Endodermal cell (in vitro differentiated cells): ENCODE data around the gene HACD3. TPM values are rescaled to one million over a fixed set of nuclear protein-coding genes. Genes with fewer than 3 reads are reported as not detected.

Experiments used
- DNase-seq: peaks from one replicate; pipeline ENCODE4 v3.0.0-alpha.2; 2017
- H3K27ac ChIP-seq: 2 replicates; pipeline ENCODE4 v1.5.1; 2013; ENCODE audit warnings: mild to moderate bottlenecking, low read depth, low read length, moderate library complexity
- H3K27me3 ChIP-seq: 2 replicates; pipeline ENCODE4 v1.6.1; 2013; ENCODE audit warnings: mild to moderate bottlenecking, low read length, moderate library complexity; ENCODE audit not compliant: insufficient read depth, control insufficient read depth, poor library complexity, severe bottlenecking
- H3K36me3 ChIP-seq: 2 replicates; pipeline ENCODE4 v1.7.0; 2013; ENCODE audit warnings: mild to moderate bottlenecking, low read length, moderate library complexity; ENCODE audit not compliant: control insufficient read depth, insufficient read depth
- H3K4me1 ChIP-seq: one replicate; pipeline ENCODE4 v1.7.0; 2013; ENCODE audit warnings: low read length; ENCODE audit not compliant: control insufficient read depth, insufficient read depth
- H3K4me3 ChIP-seq: 2 replicates; pipeline ENCODE4 v1.5.1; 2013; ENCODE audit warnings: mild to moderate bottlenecking, low read length, moderate library complexity
- H3K9ac ChIP-seq: 2 replicates; pipeline ENCODE4 v1.6.1; 2013; ENCODE audit warnings: mild to moderate bottlenecking, low read length, moderate library complexity; ENCODE audit not compliant: poor library complexity, severe bottlenecking; ENCODE audit errors: extremely low read depth
- H3K9me3 ChIP-seq: 2 replicates; pipeline ENCODE4 v1.6.1; 2013; ENCODE audit warnings: mild to moderate bottlenecking, low read length, moderate library complexity; ENCODE audit not compliant: control insufficient read depth
- H3K27ac Mint-ChIP-seq: 2 replicates; pipeline ENCODE4 v1.8.0; 2020; ENCODE audit warnings: mixed read lengths
- H3K27me3 Mint-ChIP-seq: 2 replicates; pipeline ENCODE4 v1.8.0; 2021; ENCODE audit warnings: mild to moderate bottlenecking, mixed read lengths; ENCODE audit not compliant: insufficient read depth
- H3K36me3 Mint-ChIP-seq: 2 replicates; pipeline ENCODE4 v1.8.0; 2020; ENCODE audit warnings: low read depth, mixed read lengths
- H3K4me1 Mint-ChIP-seq: 2 replicates; pipeline ENCODE4 v1.8.0; 2020; ENCODE audit warnings: mixed read lengths
- H3K4me3 Mint-ChIP-seq: 2 replicates; pipeline ENCODE4 v1.8.0; 2020; ENCODE audit warnings: mild to moderate bottlenecking, moderate library complexity, mixed read lengths
- H3K9me3 Mint-ChIP-seq: 2 replicates; pipeline ENCODE4 v1.8.0; 2020; ENCODE audit warnings: mild to moderate bottlenecking, mixed read lengths
- CTCF ChIP-seq: fragments of 200-600 bp; sonication (generic); conservative IDR thresholded peaks from 2 replicates; pipeline ENCODE4 v1.5.0; 2021; ENCODE audit warnings: antibody characterized with exemption, mild to moderate bottlenecking
- WGBS, 2 experiments: methylation state at CpG; one replicate each; pipeline versions ENCODE4 v1.1.5 to v1.1.7; 2013; ENCODE audit warnings: missing lambda C conversion rate in 2 of 2, mixed read lengths in 1 of 2; ENCODE audit not compliant: insufficient coverage in 1 of 2, insufficient read length in 1 of 2; 5-methylcytosine and 5-hydroxymethylcytosine counted together
- long read RNA-seq, 4 experiments: library from polyadenylated mRNA in 2 of 4; library from RNA in 1 of 4; library from capped mRNA in 1 of 4; stranded (forward) in 3 of 4; unstranded in 1 of 4; transcript quantifications; one replicate each; pipeline ENCODE4 v2.0.0, GENCODE V29; 2020 to 2021; ENCODE audit warnings: inconsistent platforms in 1 of 4
- polyA plus RNA-seq, 2 experiments: library from polyadenylated mRNA; stranded (reverse); fragments of 50-300 nt; gene quantifications; one replicate each; pipeline ENCODE4 v1.2.3, GENCODE V29; 2013
- total RNA-seq, 2 donors: library from RNA; stranded (reverse); fragmentation: NEBNext Ultra II Directional in 1 of 2; extraction: Animal tissue kit (Norgen Biotek cat#: 25700) in 1 of 2; gene quantifications; 2 replicates in 1 of 2; 3 replicates in 1 of 2; pipeline ENCODE4 v1.2.1, GENCODE V29; 2021

HACD3 gene
- total RNA-seq, result 100 to 1,000 TPM; 129 to 201 TPM
- polyA plus RNA-seq (2013, experiment 1 of 2), result 238 TPM
- 232 TPM for polyA plus RNA-seq (2013, experiment 2 of 2)
- long read RNA-seq, experiment 1, partial matches to known transcripts, result 67 of 140 reads
- long read RNA-seq, experiment 1, other reads (novel, unspliced or antisense), result 73 of 140 reads
- long read RNA-seq, experiment 2, transcript HACD3-202 (10 exons, 1,332 nt), result minor isoform, 6 of 1,021 reads
- long read RNA-seq, experiment 2, transcript HACD3-201 (11 exons, 3,228 nt), result major isoform, 907 of 1,021 reads
- long read RNA-seq, experiment 2, partial matches to known transcripts, result 60 of 1,021 reads
- long read RNA-seq, experiment 2, other reads (novel, unspliced or antisense), result 46 of 1,021 reads
- long read RNA-seq, experiment 3, transcript HACD3-201 (11 exons, 3,228 nt), result major isoform, 744 of 795 reads
- long read RNA-seq, experiment 3, transcript HACD3-202 (10 exons, 1,332 nt), result minor isoform, 5 of 795 reads
- long read RNA-seq, experiment 3, partial matches to known transcripts, result 8 of 795 reads
- long read RNA-seq, experiment 3, other reads (novel, unspliced or antisense), result 36 of 795 reads
- long read RNA-seq, experiment 4, transcript HACD3-201 (11 exons, 3,228 nt), result major isoform, 605 of 646 reads
- long read RNA-seq, experiment 4, transcript HACD3-202 (10 exons, 1,332 nt), result minor isoform, 6 of 646 reads
- long read RNA-seq, experiment 4, partial matches to known transcripts, result 12 of 646 reads
- long read RNA-seq, experiment 4, other reads (novel, unspliced or antisense), result 22 of 646 reads

GRCh38 chr15:65530318-65531111 is at the start of gene HACD3:
Gene HACD3 (plus strand): TSS chr15:65530463. CDS start chr15:65530632, 169 bp downstream.
- H3K9me3 ChIP-seq, result no peaks in the 10 kb centered on the region
- no peak for TF ChIP-seq CTCF
- WGBS, 2 experiments, result 0 to 1% methylated on average over 18 to 88 of the region's 88 CpGs
- peaks cover 14% of the 10 kb centered on the region for H3K36me3 ChIP-seq
- peaks cover 9% of the 10 kb centered on the region for H3K36me3 Mint-ChIP-seq
- H3K4me3 ChIP-seq, result peak within 1 kb of the TSS; percentile 88
- H3K4me3 Mint-ChIP-seq, result peak within 1 kb of the TSS; percentile 72
- H3K27ac ChIP-seq, result peak within 1 kb of the TSS; percentile 91
- H3K9me3 Mint-ChIP-seq, result no peaks in the 10 kb centered on the region
- no peaks in the 10 kb centered on the region for H3K27me3 ChIP-seq
- H3K9ac ChIP-seq, result peak within 1 kb of the TSS; percentile 89
- peaks cover 41% of the 10 kb centered on the region for H3K4me1 Mint-ChIP-seq
- H3K27me3 Mint-ChIP-seq, result no peaks in the 10 kb centered on the region
- H3K27ac Mint-ChIP-seq, result peak within 1 kb of the TSS; percentile 89
- DNase-seq, result peak; percentile 95
- H3K4me1 ChIP-seq, result no peaks in the 10 kb centered on the region

GRCh38 chr15:65484876-65485275 is 45.4 kb upstream of the HACD3 start:
- H3K4me3 Mint-ChIP-seq, result no peak overlapping the region
- peaks cover 66% of the 10 kb centered on the region for H3K36me3 Mint-ChIP-seq

More at GRCh38 chr15:65484876-65485275, 45.4 kb upstream of the HACD3 start:
- Histone ChIP-seq H3K27ac (no peak overlapping the region), H3K9ac (no peak overlapping the region), H3K4me1 (no peaks in the 10 kb centered on the region), H3K4me3 (no peak overlapping the region), H3K36me3 (peaks cover 81% of the 10 kb centered on the region), H3K27me3 (no peaks in the 10 kb centered on the region), H3K9me3 (no peaks in the 10 kb centered on the region)
- no peak for DNase-seq
- Mint-ChIP-seq H3K4me1 (no peaks in the 10 kb centered on the region), H3K27ac (no peak overlapping the region), H3K27me3 (no peaks in the 10 kb centered on the region), H3K9me3 (no peaks in the 10 kb centered on the region)
- TF ChIP-seq CTCF, result no peak
- WGBS, 2 experiments, result 98 to 100% methylated on average over 4 of the region's 4 CpGs
